ENCODE results near the gene ATP2A2. TPM values are rescaled to one million over a fixed set of nuclear protein-coding genes. Genes with fewer than 3 reads are reported as not detected.

Gene ATP2A2
- total and polyA plus RNA-seq, 8 donors = 118 to 258 (median 143) TPM

- intact Hi-C loops (cut with DNase I) = no loop called here
- no peaks in the 10 kb centered on the region for H3K9me3 ChIP-seq
- DNase-seq (no peak), ATAC-seq (no peak)
- no peak overlapping the region for H3K27ac ChIP-seq
- TF ChIP-seq CTCF (IDR thresholded peaks at IDR 0.05) = no peak
- H3K4me3 ChIP-seq = no peak overlapping the region
- peaks cover 0 to 96% of the 10 kb centered on the region in 2 donors for H3K36me3 ChIP-seq
- H3K4me1 ChIP-seq = peaks cover 0 to 6% of the 10 kb centered on the region in 2 donors
- no peaks in the 10 kb centered on the region for H3K27me3 ChIP-seq
These were observed 101.6 kb downstream of the ATP2A2 start for GRCh38 chr12:110382683-110383082.

Other genes with a start within 250 kb of the ATP2A2 start
- gene C12orf76, start 232.7 kb upstream of the ATP2A2 start, total RNA-seq = 10 to 100 TPM; 13.9 to 25.1 TPM
- 10 to 100 TPM; 30.5 to 36.6 (median 34.7) TPM for gene C12orf76, start 232.7 kb upstream of the ATP2A2 start, polyA plus RNA-seq (ENCODE audit: insufficient read length in 6 of 6)
- gene IFT81, start 156.9 kb upstream of the ATP2A2 start, total RNA-seq = 10 to 100 TPM; 11.0 to 13.2 TPM
- 10 to 100 TPM; 37.6 to 47.6 (median 42.0) TPM for gene IFT81, start 156.9 kb upstream of the ATP2A2 start, polyA plus RNA-seq (ENCODE audit: insufficient read length in 6 of 6)
- 10 to 100 TPM; 48.6 to 49.8 TPM for gene ANAPC7, start 122.5 kb downstream of the ATP2A2 start, total RNA-seq
- gene ANAPC7, start 122.5 kb downstream of the ATP2A2 start, polyA plus RNA-seq (ENCODE audit: insufficient read length in 6 of 6) = 10 to 100 TPM; 72.5 to 94.6 (median 88.1) TPM
- gene ARPC3, start 169.1 kb downstream of the ATP2A2 start, total RNA-seq = 100 to 1,000 TPM; 239 to 273 TPM
- gene ARPC3, start 169.1 kb downstream of the ATP2A2 start, polyA plus RNA-seq (ENCODE audit: insufficient read length in 6 of 6) = 100 to 1,000 TPM; 190 to 218 (median 204) TPM
- gene GPN3, start 187.0 kb downstream of the ATP2A2 start, total RNA-seq = 10 to 100 TPM; 29.5 to 32.2 TPM
- 10 to 100 TPM; 26.6 to 36.8 (median 28.2) TPM for gene GPN3, start 187.0 kb downstream of the ATP2A2 start, polyA plus RNA-seq (ENCODE audit: insufficient read length in 6 of 6)
- 1 to 10 TPM; 3.9 to 5.6 TPM for gene FAM216A, start 187.6 kb downstream of the ATP2A2 start, total RNA-seq
- 10 to 100 TPM; 15.6 to 21.3 (median 16.9) TPM for gene FAM216A, start 187.6 kb downstream of the ATP2A2 start, polyA plus RNA-seq (ENCODE audit: insufficient read length in 6 of 6)
- 100 to 1,000 TPM in 1 of 2 donors, 10 to 100 TPM in 1; 91.7 to 115 TPM for gene VPS29, start 220.9 kb downstream of the ATP2A2 start, total RNA-seq
- gene VPS29, start 220.9 kb downstream of the ATP2A2 start, polyA plus RNA-seq (ENCODE audit: insufficient read length in 6 of 6) = 100 to 1,000 TPM; 131 to 151 (median 139) TPM
- gene RAD9B, start 221.1 kb downstream of the ATP2A2 start, total RNA-seq = 1 to 10 TPM in 1 of 2 donors, under 1 TPM in 1; 0.55 to 1.3 TPM
- gene RAD9B, start 221.1 kb downstream of the ATP2A2 start, polyA plus RNA-seq (ENCODE audit: insufficient read length in 6 of 6) = 1 to 10 TPM; 1.4 to 1.8 (median 1.7) TPM